GM12874 (cell line): ENCODE measurements around the gene OSBPL9.

ENCODE experiments used
- TF ChIP-seq, protein P1 (sequence below): IDR thresholded peaks from 2 replicates; pipeline ENCODE4 v1.5.1; 2011; ENCODE audit warnings: low read depth, mild to moderate bottlenecking, control low read depth, low read length, moderate library complexity; ENCODE audit not compliant: insufficient read depth

The OSBPL9 gene

DNA sequence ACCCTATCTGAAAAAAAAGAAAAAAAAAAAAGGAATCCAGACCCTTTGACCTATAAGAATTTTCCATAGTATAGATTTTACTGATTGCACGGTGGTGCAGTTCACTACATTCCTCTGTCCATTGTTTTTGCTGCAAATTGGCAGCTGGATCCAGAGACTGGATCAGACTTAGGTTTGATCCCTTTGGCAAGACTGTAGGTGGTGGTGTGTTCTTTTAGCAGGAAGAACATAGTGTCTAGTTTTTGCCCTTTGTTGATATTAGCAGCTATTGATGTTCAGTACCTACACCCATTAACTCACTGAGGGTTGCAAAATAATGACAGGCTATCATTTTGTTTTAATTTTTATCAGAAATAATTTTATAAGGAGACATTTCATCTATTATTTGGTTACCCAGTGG, 37.1 kb downstream of the OSBPL9 start:
- TF ChIP-seq, protein P1, sequence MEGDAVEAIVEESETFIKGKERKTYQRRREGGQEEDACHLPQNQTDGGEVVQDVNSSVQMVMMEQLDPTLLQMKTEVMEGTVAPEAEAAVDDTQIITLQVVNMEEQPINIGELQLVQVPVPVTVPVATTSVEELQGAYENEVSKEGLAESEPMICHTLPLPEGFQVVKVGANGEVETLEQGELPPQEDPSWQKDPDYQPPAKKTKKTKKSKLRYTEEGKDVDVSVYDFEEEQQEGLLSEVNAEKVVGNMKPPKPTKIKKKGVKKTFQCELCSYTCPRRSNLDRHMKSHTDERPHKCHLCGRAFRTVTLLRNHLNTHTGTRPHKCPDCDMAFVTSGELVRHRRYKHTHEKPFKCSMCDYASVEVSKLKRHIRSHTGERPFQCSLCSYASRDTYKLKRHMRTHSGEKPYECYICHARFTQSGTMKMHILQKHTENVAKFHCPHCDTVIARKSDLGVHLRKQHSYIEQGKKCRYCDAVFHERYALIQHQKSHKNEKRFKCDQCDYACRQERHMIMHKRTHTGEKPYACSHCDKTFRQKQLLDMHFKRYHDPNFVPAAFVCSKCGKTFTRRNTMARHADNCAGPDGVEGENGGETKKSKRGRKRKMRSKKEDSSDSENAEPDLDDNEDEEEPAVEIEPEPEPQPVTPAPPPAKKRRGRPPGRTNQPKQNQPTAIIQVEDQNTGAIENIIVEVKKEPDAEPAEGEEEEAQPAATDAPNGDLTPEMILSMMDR, result no peak

DNA sequence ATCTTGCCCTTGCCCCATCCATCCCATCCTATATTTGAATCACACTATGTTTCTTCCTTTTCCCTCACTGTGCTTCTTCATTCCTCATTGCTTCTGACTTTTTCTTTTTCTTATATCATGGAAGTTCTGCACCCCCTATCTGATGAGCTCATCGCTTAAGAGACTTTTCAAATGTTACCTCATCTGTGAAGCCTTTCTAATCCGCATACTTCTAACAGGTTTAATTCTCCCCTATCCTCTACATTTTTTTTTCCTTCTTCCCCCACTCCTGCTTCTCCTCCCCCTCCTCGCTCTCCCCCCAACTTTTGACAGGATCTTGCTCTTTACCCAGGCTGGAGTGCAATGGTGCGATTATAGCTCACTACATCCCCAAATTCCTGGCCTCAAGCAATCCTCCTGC, 39.5 kb downstream of the OSBPL9 start:
- TF ChIP-seq, protein P1, result no peak

DNA sequence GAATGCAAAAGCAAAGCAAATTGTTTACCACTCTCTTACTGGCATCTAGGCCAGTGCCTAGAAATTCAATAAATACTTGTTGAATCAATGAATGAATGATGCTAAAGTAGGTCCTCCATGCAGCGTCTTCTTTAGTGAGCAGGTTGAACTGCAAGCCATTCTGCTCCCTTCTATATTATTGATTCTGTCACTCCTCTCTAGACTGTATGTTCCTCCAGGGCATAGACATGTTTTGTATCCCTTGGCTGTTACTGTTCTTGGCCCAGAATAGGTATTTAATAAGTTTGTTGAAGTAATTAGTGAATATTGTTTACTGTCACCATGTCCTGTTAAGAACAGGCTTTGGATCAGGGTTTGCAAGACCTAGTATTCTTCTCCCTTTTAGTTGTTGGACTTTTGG, 43.7 kb downstream of the OSBPL9 start:
- TF ChIP-seq, protein P1, result no peak

DNA sequence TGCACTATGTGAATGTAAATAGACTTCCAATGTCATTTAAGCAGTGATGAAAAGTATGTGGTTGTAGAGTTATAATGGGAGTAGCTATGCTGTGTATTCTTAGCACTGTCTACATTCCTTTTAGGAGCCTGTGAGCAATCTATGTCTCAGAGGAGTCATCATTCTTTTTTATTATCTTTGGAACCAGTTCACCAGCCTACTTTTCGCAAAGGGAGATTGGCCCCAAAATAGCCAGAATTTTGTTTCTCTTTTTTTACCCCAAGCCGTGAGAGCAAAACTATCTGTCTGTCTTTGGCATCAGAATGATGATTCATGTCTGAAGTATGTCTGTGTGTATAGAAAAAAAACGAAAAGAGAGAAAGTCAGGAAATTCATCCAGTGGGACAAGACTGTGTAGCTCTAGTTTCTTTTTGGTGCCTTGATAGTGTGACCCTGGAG, 44.2 kb downstream of the OSBPL9 start:
- TF ChIP-seq, protein P1, result no peak

DNA sequence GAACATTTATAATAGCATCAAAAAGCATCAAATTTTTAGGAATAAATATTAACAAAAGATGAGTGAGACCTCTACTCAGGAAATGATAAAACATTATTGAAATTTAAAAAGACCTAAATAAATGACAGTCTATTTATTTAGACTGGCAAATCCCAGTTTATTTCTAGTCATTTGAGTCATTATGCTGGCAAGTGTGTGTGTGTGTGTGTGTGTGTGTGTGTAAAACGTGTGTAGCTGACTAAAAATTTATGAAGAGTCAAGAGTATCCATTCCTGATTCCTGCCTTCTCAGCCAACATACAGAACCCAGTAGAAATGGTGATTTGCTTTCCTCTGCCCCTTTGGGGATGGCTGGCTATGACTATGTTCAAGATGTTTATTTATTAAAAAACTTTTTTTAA, 46.2 kb downstream of the OSBPL9 start:
- TF ChIP-seq, protein P1, result no peak

DNA sequence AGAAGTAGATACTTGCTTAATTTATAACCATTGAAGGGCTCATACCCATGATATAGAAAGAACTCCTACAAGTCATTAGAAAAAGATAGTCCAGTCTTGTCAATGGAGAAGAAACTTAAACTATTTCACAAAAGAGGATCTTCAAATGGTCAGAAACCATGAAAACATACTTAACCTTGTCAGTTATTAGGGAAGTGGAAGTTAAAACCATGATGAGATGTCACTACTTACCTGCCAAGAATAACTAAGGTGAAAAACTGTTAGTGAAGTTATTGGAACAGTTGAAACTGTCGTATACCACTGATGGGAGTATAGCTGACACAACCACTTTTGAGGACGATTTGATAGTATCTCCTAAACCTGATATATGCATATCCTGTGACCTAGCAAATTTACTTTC, 46.8 kb downstream of the OSBPL9 start:
- TF ChIP-seq, protein P1, result no peak

DNA sequence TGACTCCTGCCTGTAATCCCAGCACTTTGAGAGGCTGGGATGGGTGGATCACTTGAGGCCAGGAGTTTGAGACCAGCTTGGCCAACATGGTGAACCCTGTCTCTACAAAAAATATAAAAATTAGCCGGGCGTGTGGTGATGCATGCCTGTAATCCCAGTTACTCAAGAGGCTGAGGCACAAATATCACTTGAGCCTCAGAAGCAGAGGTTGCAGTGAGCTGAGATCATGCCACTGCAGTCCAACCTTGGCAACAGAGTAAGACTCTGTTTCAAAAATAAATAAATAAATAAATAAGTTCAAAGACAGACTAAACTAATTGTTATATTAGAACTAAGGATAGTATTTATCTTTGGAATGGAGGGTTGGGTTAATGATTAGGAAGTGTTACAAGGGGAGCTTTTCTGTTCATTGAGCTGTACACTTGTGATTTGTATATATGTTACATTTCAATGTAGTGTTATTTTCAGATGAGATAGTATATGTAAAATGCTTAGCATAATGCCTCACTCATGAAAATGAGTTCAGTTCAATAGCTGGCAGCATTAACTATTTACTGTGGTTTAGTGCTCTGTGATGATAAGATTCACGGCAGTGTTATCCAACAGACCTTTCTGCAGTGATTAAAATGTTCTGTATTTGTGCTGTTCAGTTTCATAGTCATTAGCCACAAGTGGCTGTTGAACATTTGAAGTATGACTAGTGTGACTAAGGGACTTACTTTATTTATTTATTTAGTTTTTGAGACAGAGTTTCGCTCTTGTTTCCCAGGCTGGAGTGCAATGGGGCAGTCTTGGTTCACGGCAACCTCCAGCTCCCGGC, 47.7 kb downstream of the OSBPL9 start:
- TF ChIP-seq, protein P1, result no peak
